ENCODE data around the gene ENDOD1.

- TF ChIP-seq CTCF (conservative IDR thresholded peaks at IDR 0.05; ENCODE audit: low read depth, low read length) (no peak), EZH2phosphoT487 (IDR thresholded peaks at IDR 0.05; ENCODE audit: borderline replicate concordance, low read length) (no peak)
Observed at GRCh38 chr11:95081412-95081811, 8.2 kb upstream of the ENDOD1 start.
